Measurements from ENCODE around the gene NCOR1.
"Not testable (repeated sequence)": the region's sequence is repeated elsewhere in the genome, so short reads cannot be mapped to it uniquely, and the experiment has no call there.

The NCOR1 gene

GRCh38 chr17:16145319-16145890 is 69.9 kb downstream of the NCOR1 start:
- DNase-seq: not testable (repeated sequence)

GRCh38 chr17:16141685-16142084 is 73.6 kb downstream of the NCOR1 start:
- no peak for DNase-seq

GRCh38 chr17:16140854-16141253 is 74.5 kb downstream of the NCOR1 start:
- DNase-seq: no peak

- DNase-seq: no peak
Measured at GRCh38 chr17:16135461-16135860, 79.9 kb downstream of the NCOR1 start.

- no peak for DNase-seq
Measured at GRCh38 chr17:16131593-16131992, 83.7 kb downstream of the NCOR1 start.

- DNase-seq: no peak
Measured at GRCh38 chr17:16129441-16130205, 85.7 kb downstream of the NCOR1 start.

- DNase-seq: no peak
Measured at GRCh38 chr17:16123531-16123930, 91.8 kb downstream of the NCOR1 start.

GRCh38 chr17:16122697-16123434 is 92.5 kb downstream of the NCOR1 start:
- no peak for DNase-seq

- no peak for DNase-seq
Measured at GRCh38 chr17:16121915-16122314, 93.4 kb downstream of the NCOR1 start.

- DNase-seq: no peak
Measured at GRCh38 chr17:16120937-16121336, 94.4 kb downstream of the NCOR1 start.

GRCh38 chr17:16117149-16117548 is 98.2 kb downstream of the NCOR1 start:
- DNase-seq: no peak

- DNase-seq: not testable (repeated sequence)
Measured at GRCh38 chr17:16115077-16115698, 100.1 kb downstream of the NCOR1 start.

- DNase-seq: no peak
Measured at GRCh38 chr17:16108871-16109270, 106.5 kb downstream of the NCOR1 start.

GRCh38 chr17:16108386-16108785 is 106.9 kb downstream of the NCOR1 start:
- DNase-seq: no peak

GRCh38 chr17:16107165-16107770 is 108.1 kb downstream of the NCOR1 start:
- no peak for DNase-seq

GRCh38 chr17:16106161-16106891 is 109.0 kb downstream of the NCOR1 start:
- no peak for DNase-seq

- DNase-seq: no peak
Measured at GRCh38 chr17:16104189-16104588, 111.1 kb downstream of the NCOR1 start.

- no peak for DNase-seq
Measured at GRCh38 chr17:16101440-16101839, 113.9 kb downstream of the NCOR1 start.

- DNase-seq: no peak
Measured at GRCh38 chr17:16100737-16101400, 114.5 kb downstream of the NCOR1 start.

- DNase-seq: no peak
Measured at GRCh38 chr17:16091773-16092172, 123.6 kb downstream of the NCOR1 start.

- DNase-seq: no peak
Measured at GRCh38 chr17:16086957-16087356, 128.4 kb downstream of the NCOR1 start.
